H1 (cell line): ENCODE measurements around the gene EPHA7. TPM values are rescaled to one million over a fixed set of nuclear protein-coding genes. Genes with fewer than 3 reads are reported as not detected.

ENCODE experiments used
- CTCF ChIA-PET: fragments of 300-600 bp; sonication (Branson Sonifier 250); formaldehyde crosslinking; loops from one replicate; lab custom pipeline; 2021; ENCODE audit not compliant: partially characterized antibody; lab: Charles Lee
- POLR2A ChIA-PET: fragments of 300-600 bp; sonication (Branson Sonifier 250); formaldehyde crosslinking; loops from one replicate; lab custom pipeline; 2021; ENCODE audit warnings: inconsistent platforms; ENCODE audit not compliant: partially characterized antibody; lab: Charles Lee
- DNase-seq, 2 experiments: peaks; one replicate each; pipeline versions ENCODE4 v3.0.0 to v3.0.0-alpha.2; 2010 to 2022; ENCODE audit warnings: low spot score in 2 of 2, low read depth in 1 of 2, mixed read lengths in 1 of 2
- FAIRE-seq: peaks from 2 replicates; lab custom pipeline; 2011; peaks lifted over from hg19 to GRCh38; lab: Jason Lieb, UNC
- H2AFZ ChIP-seq: 2 replicates; pipeline ENCODE4 v1.8.1; 2012; ENCODE audit warnings: low read length, inconsistent platforms
- H2AK5ac ChIP-seq: 2 replicates; pipeline ENCODE4 v1.6.1; 2013; ENCODE audit warnings: low read depth, low read length
- H2BK120ac ChIP-seq: replicated peaks from 2 replicates; pipeline ENCODE3; 2013; ENCODE audit warnings: low read depth, low read length, inconsistent platforms
- H2BK12ac ChIP-seq: 2 replicates; pipeline ENCODE4 v1.6.1; 2013; ENCODE audit warnings: low read depth, low read length
- H2BK15ac ChIP-seq: 2 replicates; pipeline ENCODE4 v1.6.1; 2013; ENCODE audit warnings: low read length
- H2BK20ac ChIP-seq: 2 replicates; pipeline ENCODE4 v1.6.1; 2013; ENCODE audit warnings: low read length
- H2BK5ac ChIP-seq: 2 replicates; pipeline ENCODE4 v1.6.1; 2013; ENCODE audit warnings: low read depth, low read length
- H3K14ac ChIP-seq: 2 replicates; pipeline ENCODE4 v1.6.1; 2013; ENCODE audit warnings: inconsistent platforms; ENCODE audit not compliant: insufficient read length
- H3K18ac ChIP-seq: 2 replicates; pipeline ENCODE4 v1.6.1; 2013; ENCODE audit warnings: low read length; ENCODE audit errors: extremely low read depth
- H3K23ac ChIP-seq: 2 replicates; pipeline ENCODE4 v1.6.1; 2013; ENCODE audit warnings: inconsistent platforms; ENCODE audit not compliant: insufficient read length
- H3K23me2 ChIP-seq: 2 replicates; pipeline ENCODE4 v1.6.1; 2013; ENCODE audit warnings: low read depth, low read length
- H3K27ac ChIP-seq: 2 replicates; pipeline ENCODE4 v1.6.1; 2011; ENCODE audit warnings: low read depth, low read length, inconsistent platforms
- H3K27me3 ChIP-seq, 4 experiments: replicated peaks in 1 of 4; 1 replicate in 1 of 4; 2 replicates in 3 of 4; pipeline versions ENCODE4 v1.6.1 to v1.8.1; 2011 to 2013; ENCODE audit warnings: low read length in 3 of 4, mild to moderate bottlenecking in 3 of 4, inconsistent platforms in 2 of 4, mixed read lengths in 2 of 4, moderate library complexity in 1 of 4; ENCODE audit not compliant: control insufficient read depth in 3 of 4, insufficient read depth in 3 of 4; ENCODE audit errors: extremely low read depth in 1 of 4
- H3K36me3 ChIP-seq, 4 experiments: 2 replicates each; pipeline versions ENCODE4 v1.6.1 to v1.8.1; 2011 to 2013; ENCODE audit warnings: mild to moderate bottlenecking in 4 of 4, low read length in 3 of 4, moderate library complexity in 2 of 4, control low read depth in 1 of 4, inconsistent platforms in 1 of 4; ENCODE audit not compliant: insufficient read depth in 4 of 4, control insufficient read depth in 2 of 4
- H3K4ac ChIP-seq: replicated peaks from 2 replicates; pipeline ENCODE3; 2013; ENCODE audit warnings: low read length, low read depth, mixed read lengths, inconsistent platforms; ENCODE audit not compliant: insufficient read length
- H3K4me1 ChIP-seq, 4 experiments: replicated peaks in 1 of 4; 1 replicate in 1 of 4; 2 replicates in 3 of 4; pipeline versions ENCODE4 v1.6.1 to v1.8.1; 2011 to 2013; ENCODE audit warnings: low read length in 3 of 4, inconsistent platforms in 2 of 4, mixed read lengths in 1 of 4; ENCODE audit not compliant: insufficient read depth in 4 of 4, control insufficient read depth in 3 of 4
- H3K4me2 ChIP-seq, 2 experiments: 2 replicates each; pipeline versions ENCODE4 v1.6.1 to v1.8.1; 2011 to 2013; ENCODE audit warnings: low read depth in 2 of 2, low read length in 2 of 2, control low read depth in 1 of 2, inconsistent platforms in 1 of 2, mild to moderate bottlenecking in 1 of 2; ENCODE audit not compliant: insufficient read depth in 1 of 2
- H3K4me3 ChIP-seq, 4 experiments: fragments of 200-600, 300-600 bp in 1 of 4; sonication (generic), shearing (Covaris generic), sonication (Bioruptor Twin) in 1 of 4; 2 replicates each; pipeline versions ENCODE4 v1.5.1 to v1.8.1; 2011 to 2016; ENCODE audit warnings: low read length in 4 of 4, low read depth in 3 of 4, control low read depth in 2 of 4, inconsistent platforms in 2 of 4, mild to moderate bottlenecking in 2 of 4, mixed read lengths in 1 of 4, moderate library complexity in 1 of 4; ENCODE audit not compliant: insufficient read depth in 2 of 4; ENCODE audit errors: extremely low read depth in 1 of 4
- H3K56ac ChIP-seq: replicated peaks from 2 replicates; pipeline ENCODE3; 2013; ENCODE audit warnings: low read depth, mild to moderate bottlenecking, mixed read lengths, low read length, inconsistent platforms; ENCODE audit not compliant: insufficient read length
- H3K79me1 ChIP-seq: 2 replicates; pipeline ENCODE4 v1.6.1; 2013; ENCODE audit warnings: low read depth, low read length, control low read depth
- H3K79me2 ChIP-seq, 2 experiments: 2 replicates each; pipeline versions ENCODE4 v1.6.1 to v1.8.1; 2012 to 2013; ENCODE audit warnings: low read length in 2 of 2, mild to moderate bottlenecking in 2 of 2, inconsistent platforms in 1 of 2; ENCODE audit not compliant: insufficient read depth in 2 of 2, control insufficient read depth in 1 of 2
- H3K9ac ChIP-seq, 4 experiments: replicated peaks in 1 of 4; 1 replicate in 1 of 4; 2 replicates in 3 of 4; pipeline versions ENCODE4 v1.6.1 to v1.8.1; 2011 to 2013; ENCODE audit warnings: low read depth in 3 of 4, low read length in 3 of 4, control low read depth in 2 of 4, mild to moderate bottlenecking in 2 of 4, moderate library complexity in 2 of 4, inconsistent platforms in 1 of 4; ENCODE audit errors: extremely low read depth in 1 of 4
- H3K9me3 ChIP-seq, 2 experiments: 2 replicates each; pipeline versions ENCODE4 v1.6.1 to v1.8.1; 2012 to 2013; ENCODE audit warnings: mild to moderate bottlenecking in 2 of 2, moderate library complexity in 2 of 2, control low read depth in 1 of 2, inconsistent platforms in 1 of 2, low read depth in 1 of 2, low read length in 1 of 2, mixed read lengths in 1 of 2; ENCODE audit not compliant: insufficient read depth in 2 of 2
- H4K20me1 ChIP-seq, 2 experiments: replicated peaks in 1 of 2; 2 replicates each; pipeline versions ENCODE3 to v1.8.1; 2011 to 2013; ENCODE audit warnings: inconsistent platforms in 2 of 2, low read length in 2 of 2, mild to moderate bottlenecking in 1 of 2; ENCODE audit not compliant: insufficient read depth in 2 of 2, control insufficient read depth in 1 of 2
- H4K5ac ChIP-seq: 2 replicates; pipeline ENCODE4 v1.6.1; 2013; ENCODE audit warnings: low read length, low read depth, mixed read lengths, inconsistent platforms; ENCODE audit not compliant: insufficient read length
- H4K8ac ChIP-seq: 2 replicates; pipeline ENCODE4 v1.8.0; 2013; ENCODE audit warnings: mild to moderate bottlenecking, moderate library complexity, low read length, inconsistent platforms; ENCODE audit not compliant: insufficient read depth; ENCODE audit errors: extremely low read depth
- H4K91ac ChIP-seq: replicated peaks from 2 replicates; pipeline ENCODE3; 2013; ENCODE audit warnings: low read length, mixed read lengths, inconsistent platforms; ENCODE audit not compliant: insufficient read length
- SUZ12 ChIP-seq: fragments of 200-600 bp; sonication (generic); IDR thresholded peaks from 2 replicates; pipeline ENCODE4 v1.6.1; 2012; ENCODE audit warnings: mild to moderate bottlenecking, inconsistent platforms, low read length, moderate library complexity, mixed read lengths
- WGBS, 2 experiments: shearing (Covaris generic) in 1 of 2; methylation state at CpG; one replicate each; pipeline versions ENCODE4 v1.1.6 to v1.1.7; 2013 to 2015; ENCODE audit warnings: low lambda C conversion rate in 2 of 2, mixed read lengths in 2 of 2, inconsistent platforms in 1 of 2, low coverage in 1 of 2, missing lambda C conversion rate in 1 of 2; ENCODE audit not compliant: insufficient replicate concordance in 2 of 2, insufficient coverage in 1 of 2, insufficient read length in 1 of 2; ENCODE audit errors: extremely low coverage in 1 of 2, missing lambda C conversion rate in 1 of 2; 5-methylcytosine and 5-hydroxymethylcytosine counted together
- polyA plus RNA-seq, 7 experiments: library from polyadenylated mRNA; depleted of rRNA in 3 of 7; stranded (reverse) in 5 of 7; unstranded in 2 of 7; fragments of >200 nt in 5 of 7; fragments of 200-250 nt in 2 of 7; gene quantifications; 1 replicate in 5 of 7; 2 replicates in 1 of 7; 4 replicates in 1 of 7; pipeline versions ENCODE4 v1.2.1 to v1.2.3, GENCODE V29; 2011 to 2013; ENCODE audit warnings: missing spikeins in 2 of 7, mixed read lengths in 2 of 7
- total RNA-seq: library from RNA; stranded (reverse); fragmentation: NEBNext Ultra II Directional; extraction: Animal tissue kit (Norgen Biotek cat#: 25700); gene quantifications from 2 replicates; pipeline ENCODE4 v1.2.1, GENCODE V29; 2021

EPHA7 gene
- total and polyA plus RNA-seq, 2 of the 8 experiments (the other 6 are each of a cell fraction or from before 2014, with no cell fraction given) = 1.3 to 6.8 TPM

DNA sequence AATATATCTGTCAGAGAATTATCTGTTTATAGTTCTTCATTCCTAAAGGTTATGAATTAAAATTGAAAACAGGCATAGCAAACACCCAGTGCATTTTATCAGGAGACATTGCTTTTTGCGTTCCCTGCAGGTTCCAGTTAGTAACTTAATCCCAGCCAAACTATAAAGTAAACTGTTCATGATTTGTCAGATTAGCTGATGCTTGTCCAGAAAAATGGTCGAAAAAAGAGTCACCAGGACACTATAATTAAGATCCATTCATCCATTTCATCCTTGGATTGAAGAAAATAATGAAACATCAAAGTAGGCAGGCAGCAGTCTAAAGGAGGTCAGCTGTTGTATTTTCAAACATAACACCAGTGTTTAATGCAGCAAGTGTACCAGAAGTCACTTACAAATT is 75.9 kb downstream of the EPHA7 start:
- Histone ChIP-seq H2BK12ac (no peak overlapping the region), H3K4ac (no peak overlapping the region), H2BK15ac (no peak overlapping the region), H2AFZ (no peak overlapping the region), H4K91ac (no peak overlapping the region), H4K20me1 (no peaks in the 10 kb centered on the region), H3K79me1 (no peaks in the 10 kb centered on the region), H3K79me2 (no peaks in the 10 kb centered on the region), H3K27me3 (no peaks in the 10 kb centered on the region), H2BK5ac (no peak overlapping the region), H3K23me2 (no peaks in the 10 kb centered on the region), H3K4me3 (no peak overlapping the region), H3K4me1 (no peaks in the 10 kb centered on the region; a peak in 1 of 7 replicates)
- CTCF ChIA-PET = no interaction called here
- no peak for TF ChIP-seq SUZ12
- TF ChIP-seq, all 59 proteins: peak for 0
- Histone ChIP-seq H3K9me3 (no peaks in the 10 kb centered on the region), H4K8ac (no peak overlapping the region), H3K14ac (no peak overlapping the region), H3K18ac (no peak overlapping the region), H3K56ac (no peak overlapping the region), H2BK120ac (no peak overlapping the region), H3K27ac (no peak overlapping the region), H4K5ac (no peak overlapping the region), H3K4me2 (no peak overlapping the region), H3K9ac (no peak overlapping the region), H2AK5ac (no peak overlapping the region), H3K36me3 (no peaks in the 10 kb centered on the region), H2BK20ac (no peak overlapping the region), H3K23ac (no peak overlapping the region)
- no peak for DNase-seq
- POLR2A ChIA-PET = no interaction called here
- WGBS, 2 experiments = 86% methylated on average over 2 of the region's 2 CpGs; no CpG with 5 or more reads in 1 of the 2 experiments
- no peak for FAIRE-seq
